K562 (cell line): Measurements from ENCODE around the gene TUBB1. TPM values are rescaled to one million over a fixed set of nuclear protein-coding genes. Genes with fewer than 3 reads are reported as not detected.

ENCODE experiments used
- ATAC-seq: fragments of 200-7000 bp; cut with Tn5 transposase; 3 replicates; pipeline ENCODE4 v1.9.1; 2020; ENCODE audit warnings: moderate library complexity
- BruUV-seq: library from RNA; stranded (reverse); fragments of 400-500 nt; replicated peaks from 2 replicates; lab custom pipeline; 2021; lab: Mats Ljungman, UMichigan
- CTCF ChIA-PET: fragments of 300-600 bp; formaldehyde crosslinking; extraction: SDS; loops from one replicate; lab custom pipeline; 2021; ENCODE audit warnings: low intra/inter-chr PET ratio; lab: Yijun Ruan, JAX
- POLR2A ChIA-PET: fragments of 300-600, 350-650 bp; sonication (Branson Sonifier 250); formaldehyde crosslinking; extraction: SDS; loops from one replicate; lab custom pipeline; 2021; ENCODE audit warnings: antibody characterized with exemption, inconsistent platforms; lab: Yijun Ruan, JAX
- DNase-seq, 4 experiments: peaks; one replicate each; pipeline versions ENCODE4 v3.0.0 to v3.0.0-alpha.2; 2011 to 2018; ENCODE audit warnings: low spot score in 3 of 4, mixed read lengths in 3 of 4; ENCODE audit errors: extremely low read depth in 1 of 4
- FAIRE-seq: peaks from 2 replicates; lab custom pipeline; 2011; peaks lifted over from hg19 to GRCh38; lab: Jason Lieb, UNC
- H2AFZ ChIP-seq: 2 replicates; pipeline ENCODE4 v1.6.0; 2011; ENCODE audit warnings: low read depth, low read length, control low read depth, inconsistent platforms
- H3K27ac ChIP-seq: fragments of 200-600 bp; 3 replicates; pipeline ENCODE4 v1.8.0; 2011; ENCODE audit warnings: low read depth, mild to moderate bottlenecking, control low read depth, inconsistent platforms, low read length, moderate library complexity, mixed read lengths; ENCODE audit errors: extremely low read depth
- H3K27me3 ChIP-seq, 2 experiments: fragments of 300-600 bp in 1 of 2; 2 replicates in 1 of 2; 3 replicates in 1 of 2; pipeline versions ENCODE4 v1.6.0 to v1.8.0; 2011; ENCODE audit warnings: inconsistent platforms in 2 of 2, low read length in 2 of 2, mild to moderate bottlenecking in 1 of 2, mixed read lengths in 1 of 2, moderate library complexity in 1 of 2; ENCODE audit not compliant: control insufficient read depth in 2 of 2, insufficient read depth in 2 of 2
- H3K36me3 ChIP-seq: fragments of 300-600 bp; 3 replicates; pipeline ENCODE4 v1.8.0; 2011; ENCODE audit warnings: mild to moderate bottlenecking, low read length, inconsistent platforms; ENCODE audit not compliant: control insufficient read depth, insufficient read depth
- H3K4me1 ChIP-seq, 2 experiments: fragments of 200-600 bp in 1 of 2; replicated peaks in 1 of 2; 2 replicates in 1 of 2; 3 replicates in 1 of 2; pipeline versions ENCODE4 v1.5.1 to v1.8.0; 2011; ENCODE audit warnings: inconsistent platforms in 2 of 2, low read length in 2 of 2, mild to moderate bottlenecking in 1 of 2, mixed read lengths in 1 of 2, moderate library complexity in 1 of 2; ENCODE audit not compliant: control insufficient read depth in 2 of 2, insufficient read depth in 2 of 2
- H3K4me2 ChIP-seq: 2 replicates; pipeline ENCODE4 v1.6.1; 2011; ENCODE audit warnings: low read length, control low read depth, inconsistent platforms, mixed read lengths; ENCODE audit not compliant: insufficient read depth
- H3K4me3 ChIP-seq: fragments of 200-600 bp; sonication (generic), shearing (Covaris generic); 2 replicates; pipeline ENCODE4 v1.5.1; 2016; ENCODE audit warnings: control low read depth, inconsistent platforms
- H3K79me2 ChIP-seq: fragments of 200-600 bp; 3 replicates; pipeline ENCODE4 v1.8.0; 2011; ENCODE audit warnings: low read length, inconsistent platforms; ENCODE audit not compliant: control insufficient read depth, insufficient read depth
- H3K9ac ChIP-seq, 2 experiments: 2 replicates each; pipeline versions ENCODE4 v1.6.0 to v1.6.1; 2011; ENCODE audit warnings: low read depth in 2 of 2, low read length in 2 of 2, control low read depth in 1 of 2, inconsistent platforms in 1 of 2, mild to moderate bottlenecking in 1 of 2, mixed read lengths in 1 of 2; ENCODE audit not compliant: insufficient read depth in 1 of 2
- H3K9me1 ChIP-seq: one replicate; pipeline ENCODE4 v1.6.0; 2011; ENCODE audit warnings: inconsistent platforms, mild to moderate bottlenecking, low read length, moderate library complexity; ENCODE audit not compliant: control insufficient read depth, insufficient read depth
- H3K9me3 ChIP-seq: replicated peaks from 2 replicates; pipeline ENCODE4 v1.5.1; 2011; ENCODE audit warnings: low read depth, low read length, inconsistent platforms; ENCODE audit not compliant: control insufficient read depth, insufficient read depth
- H4K20me1 ChIP-seq: replicated peaks from 2 replicates; pipeline ENCODE4 v1.6.1; 2011; ENCODE audit warnings: low read length, inconsistent platforms, mixed read lengths; ENCODE audit not compliant: control insufficient read depth, insufficient read depth
- FOXP1 ChIP-seq: sonication (generic); formaldehyde crosslinking; IDR thresholded peaks from 2 replicates; pipeline ENCODE4 v1.8.0; 2022; ENCODE audit warnings: mild to moderate bottlenecking, missing genetic modification reagents
- MTA1 ChIP-seq: fragments of 450-650 bp; IDR thresholded peaks from 2 replicates; pipeline ENCODE4 v1.6.1; 2017; ENCODE audit warnings: borderline replicate concordance
- PTBP1 ChIP-seq: fragments of 200-400 bp; formaldehyde crosslinking; IDR thresholded peaks from 2 replicates; pipeline ENCODE4 v1.6.1; 2017; ENCODE audit warnings: low read depth, low read length
- PURB ChIP-seq: sonication (generic); formaldehyde crosslinking; IDR thresholded peaks from 2 replicates; pipeline ENCODE4 v1.9.0; 2021; ENCODE audit warnings: low read depth, mild to moderate bottlenecking, missing genetic modification reagents
- SIRT6 ChIP-seq: IDR thresholded peaks from one replicate; pipeline ENCODE4 v1.6.1; 2012; ENCODE audit warnings: low read depth, mild to moderate bottlenecking, control low read depth, inconsistent platforms, low read length, moderate library complexity
- SMAD4 ChIP-seq: fragments of 250-450 bp; sonication (Bioruptor Pico); conservative IDR thresholded peaks from 2 replicates; pipeline ENCODE4 v1.8.0; 2021; ENCODE audit warnings: inconsistent platforms, mild to moderate bottlenecking, moderate library complexity
- WGBS: fragments of 100-300 bp; shearing (Covaris generic); methylation state at CpG from one replicate; pipeline ENCODE4 v1.1.6; 2016; ENCODE audit warnings: low coverage, mixed read lengths; ENCODE audit not compliant: insufficient coverage; ENCODE audit errors: missing lambda C conversion rate; 5-methylcytosine and 5-hydroxymethylcytosine counted together
- in situ Hi-C: fragments of 300-500 bp; cut with MboI; formaldehyde crosslinking; loops from 4 replicates; pipeline ENCODE4 v1.15.0; 2018; ENCODE audit warnings: inconsistent platforms, mixed read lengths
- intact Hi-C: fragments of 100-400 bp; cut with micrococcal nuclease; formaldehyde crosslinking; loops from 2 replicates; pipeline ENCODE4 v1.14.2; 2022
- polyA plus RNA-seq, 8 experiments: library from polyadenylated mRNA; depleted of rRNA in 4 of 8; stranded (reverse) in 5 of 8; unstranded in 3 of 8; fragments of >200 nt; fragmentation: Nextera tagmentation in 2 of 8; fragmentation: Illumina TruSeq in 1 of 8; extraction: Ambion mirVana in 2 of 8; extraction: Trizol in 1 of 8; gene quantifications; 2 replicates each; pipeline versions ENCODE4 v1.2.1 to v1.2.3, GENCODE V29; 2011 to 2014; ENCODE audit warnings: inconsistent platforms in 1 of 8, missing spikeins in 1 of 8
- total RNA-seq, 7 experiments: library from RNA; depleted of rRNA in 6 of 7; stranded (reverse); fragments of >200 nt in 6 of 7; fragmentation: Illumina TruSeq in 2 of 7; extraction: Trizol in 2 of 7; gene quantifications; 2 replicates each; pipeline versions ENCODE4 v1.2.1 to v1.2.3, GENCODE V29; 2011 to 2021; ENCODE audit warnings: low replicate concordance in 1 of 7
- TF ChIP-seq, protein P1 (sequence below): fragments of 450-650 bp; IDR thresholded peaks from 2 replicates; pipeline ENCODE4 v1.6.1; 2016; ENCODE audit warnings: antibody characterized with exemption
- TF ChIP-seq, protein P2 (sequence below): IDR thresholded peaks from 2 replicates; pipeline ENCODE4 v1.6.1; 2014; ENCODE audit warnings: antibody characterized with exemption
- TF ChIP-seq, protein P3 (sequence below), 3 experiments: IDR thresholded peaks in 2 of 3; conservative IDR thresholded peaks in 1 of 3; 2 replicates each; pipeline ENCODE4 v1.5.1; 2011 to 2012; ENCODE audit warnings: low read length in 3 of 3, mild to moderate bottlenecking in 3 of 3, control low read depth in 2 of 3, improper control_type of control experiment in 1 of 3, inconsistent platforms in 1 of 3, low read depth in 1 of 3, mixed read lengths in 1 of 3, moderate library complexity in 1 of 3; ENCODE audit not compliant: insufficient read depth in 2 of 3
- TF ChIP-seq, protein P4 (sequence below): fragments of 450-650 bp; formaldehyde crosslinking; IDR thresholded peaks from 2 replicates; pipeline ENCODE4 v1.4.0; 2022; ENCODE audit warnings: mild to moderate bottlenecking, moderate library complexity
- TF ChIP-seq, protein P5 (sequence below): fragments of 450-650 bp; IDR thresholded peaks from one replicate; pipeline ENCODE4 v1.6.1; 2018; ENCODE audit warnings: mild to moderate bottlenecking, moderate library complexity; ENCODE audit not compliant: partially characterized antibody

TUBB1 gene
- total and polyA plus RNA-seq, 9 of the 15 experiments (the other 6 are each of a cell fraction or from before 2014, with no cell fraction given) = 1.5 to 3.9 (median 2.4) TPM

DNA sequence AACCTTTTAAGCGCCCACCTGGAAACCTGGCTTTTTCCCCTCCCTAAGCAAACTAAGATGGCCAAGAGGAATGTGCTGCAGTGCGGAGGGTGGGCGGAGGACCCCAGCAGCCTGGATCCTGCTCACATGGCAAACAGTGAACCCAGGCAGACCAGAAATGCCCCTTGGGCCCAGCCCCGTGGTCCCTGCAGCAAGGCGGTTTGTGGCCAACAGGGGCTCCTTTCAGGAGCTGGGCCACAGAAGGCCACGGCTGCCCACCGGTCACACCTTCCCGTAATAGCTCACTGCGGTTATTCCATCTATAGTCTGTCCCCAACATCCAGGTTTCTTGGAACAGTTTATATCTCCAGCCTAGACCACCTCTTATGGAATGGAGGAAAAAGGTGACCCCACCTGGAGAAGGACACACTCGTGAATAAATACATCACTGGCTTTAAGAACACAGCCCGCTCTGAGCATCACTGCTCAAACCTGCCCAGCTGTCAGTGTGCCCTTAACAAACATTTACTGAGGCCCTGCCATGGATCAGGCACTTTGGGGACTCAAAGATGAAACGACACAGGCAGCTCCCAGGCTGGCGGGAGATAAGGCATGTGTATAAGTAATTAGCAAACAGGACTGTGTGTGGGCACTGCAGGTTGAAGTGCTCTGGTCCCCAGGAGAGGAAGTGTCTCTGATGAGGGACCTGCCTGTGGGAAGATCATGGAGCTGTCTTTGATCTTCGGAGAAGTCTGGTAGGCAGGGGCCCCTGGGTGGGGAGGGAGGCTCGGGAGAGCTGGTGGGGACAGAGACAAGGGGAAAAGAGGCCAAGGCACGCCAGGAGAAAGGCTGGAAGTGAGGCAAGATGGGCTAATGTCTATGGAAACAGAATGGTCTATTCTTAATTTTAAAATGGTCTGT is 3.2 kb upstream of the TUBB1 start:
- no TSS peak for BruUV-seq
- ChIA-PET CTCF (no interaction called here), POLR2A (interaction anchor here (0.8 to 1.2 kb wide), 2 partner anchors 14 to 15 kb away, joined by 3 read pairs; no protein-coding TSS in a partner anchor)
- peak overlapping the region; percentile 46; the same call in 1 of the 2 replicates for H2AFZ ChIP-seq
- in situ Hi-C loops (no loop called here), intact Hi-C loops (no loop called here)
- H3K9me1 ChIP-seq = no peaks in the 10 kb centered on the region
- peaks cover 6% of the 10 kb centered on the region; the same call in 1 of the 3 replicates for H3K36me3 ChIP-seq
- ATAC-seq (no peak), DNase-seq (no peak), FAIRE-seq (no peak)
- H3K9me3 ChIP-seq = no peaks in the 10 kb centered on the region
- peak overlapping the region; percentile 4; the same call in 2 of the 3 replicates for H3K27ac ChIP-seq
- H3K4me1 ChIP-seq = peaks cover 77 to 82% of the 10 kb centered on the region in 2 experiments
- no peaks in the 10 kb centered on the region for H3K27me3 ChIP-seq
- no peak overlapping the region for H3K4me2 ChIP-seq
- no peaks in the 10 kb centered on the region for H4K20me1 ChIP-seq
- WGBS = 79% methylated on average over 13 of the region's 16 CpGs
- H3K4me3 ChIP-seq = no peak overlapping the region
- peaks cover 22% of the 10 kb centered on the region for H3K79me2 ChIP-seq
- H3K9ac ChIP-seq = peak overlapping the region in 1 of 2 experiments; percentile 74; a peak in 2 of 4 replicates
- TF ChIP-seq PTBP1 (no peak), MTA1 (no peak), SMAD4 (CRISPR knock-in tag) (0 out of 2 replicates have a peak, but pooled peaks have one; percentile 18), FOXP1 (CRISPR knock-in tag) (no peak), PURB (CRISPR knock-in tag) (no peak), SIRT6 (no peak)
- TF ChIP-seq, protein P1, sequence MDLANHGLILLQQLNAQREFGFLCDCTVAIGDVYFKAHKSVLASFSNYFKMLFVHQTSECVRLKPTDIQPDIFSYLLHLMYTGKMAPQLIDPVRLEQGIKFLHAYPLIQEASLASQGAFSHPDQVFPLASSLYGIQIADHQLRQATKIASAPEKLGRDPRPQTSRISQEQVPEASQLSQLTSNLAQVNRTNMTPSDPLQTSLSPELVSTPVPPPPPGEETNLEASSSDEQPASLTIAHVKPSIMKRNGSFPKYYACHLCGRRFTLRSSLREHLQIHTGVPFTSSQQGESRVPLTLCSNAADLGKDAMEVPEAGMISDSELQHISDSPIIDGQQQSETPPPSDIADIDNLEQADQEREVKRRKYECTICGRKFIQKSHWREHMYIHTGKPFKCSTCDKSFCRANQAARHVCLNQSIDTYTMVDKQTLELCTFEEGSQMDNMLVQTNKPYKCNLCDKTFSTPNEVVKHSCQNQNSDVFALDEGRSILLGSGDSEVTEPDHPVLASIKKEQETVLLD = no peak
- TF ChIP-seq, protein P2, sequence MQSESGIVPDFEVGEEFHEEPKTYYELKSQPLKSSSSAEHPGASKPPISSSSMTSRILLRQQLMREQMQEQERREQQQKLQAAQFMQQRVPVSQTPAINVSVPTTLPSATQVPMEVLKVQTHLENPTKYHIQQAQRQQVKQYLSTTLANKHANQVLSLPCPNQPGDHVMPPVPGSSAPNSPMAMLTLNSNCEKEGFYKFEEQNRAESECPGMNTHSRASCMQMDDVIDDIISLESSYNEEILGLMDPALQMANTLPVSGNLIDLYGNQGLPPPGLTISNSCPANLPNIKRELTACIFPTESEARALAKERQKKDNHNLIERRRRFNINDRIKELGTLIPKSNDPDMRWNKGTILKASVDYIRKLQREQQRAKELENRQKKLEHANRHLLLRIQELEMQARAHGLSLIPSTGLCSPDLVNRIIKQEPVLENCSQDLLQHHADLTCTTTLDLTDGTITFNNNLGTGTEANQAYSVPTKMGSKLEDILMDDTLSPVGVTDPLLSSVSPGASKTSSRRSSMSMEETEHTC = no peak
- TF ChIP-seq, protein P3, sequence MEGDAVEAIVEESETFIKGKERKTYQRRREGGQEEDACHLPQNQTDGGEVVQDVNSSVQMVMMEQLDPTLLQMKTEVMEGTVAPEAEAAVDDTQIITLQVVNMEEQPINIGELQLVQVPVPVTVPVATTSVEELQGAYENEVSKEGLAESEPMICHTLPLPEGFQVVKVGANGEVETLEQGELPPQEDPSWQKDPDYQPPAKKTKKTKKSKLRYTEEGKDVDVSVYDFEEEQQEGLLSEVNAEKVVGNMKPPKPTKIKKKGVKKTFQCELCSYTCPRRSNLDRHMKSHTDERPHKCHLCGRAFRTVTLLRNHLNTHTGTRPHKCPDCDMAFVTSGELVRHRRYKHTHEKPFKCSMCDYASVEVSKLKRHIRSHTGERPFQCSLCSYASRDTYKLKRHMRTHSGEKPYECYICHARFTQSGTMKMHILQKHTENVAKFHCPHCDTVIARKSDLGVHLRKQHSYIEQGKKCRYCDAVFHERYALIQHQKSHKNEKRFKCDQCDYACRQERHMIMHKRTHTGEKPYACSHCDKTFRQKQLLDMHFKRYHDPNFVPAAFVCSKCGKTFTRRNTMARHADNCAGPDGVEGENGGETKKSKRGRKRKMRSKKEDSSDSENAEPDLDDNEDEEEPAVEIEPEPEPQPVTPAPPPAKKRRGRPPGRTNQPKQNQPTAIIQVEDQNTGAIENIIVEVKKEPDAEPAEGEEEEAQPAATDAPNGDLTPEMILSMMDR (IDR thresholded peaks at IDR 0.05 in 2 of 3, conservative IDR thresholded peaks at IDR 0.05 in 1 of 3; ENCODE audit: insufficient read depth in 2 of 3, low read depth in 1 of 3, low read length in 3 of 3) = no peak
- TF ChIP-seq, protein P4, sequence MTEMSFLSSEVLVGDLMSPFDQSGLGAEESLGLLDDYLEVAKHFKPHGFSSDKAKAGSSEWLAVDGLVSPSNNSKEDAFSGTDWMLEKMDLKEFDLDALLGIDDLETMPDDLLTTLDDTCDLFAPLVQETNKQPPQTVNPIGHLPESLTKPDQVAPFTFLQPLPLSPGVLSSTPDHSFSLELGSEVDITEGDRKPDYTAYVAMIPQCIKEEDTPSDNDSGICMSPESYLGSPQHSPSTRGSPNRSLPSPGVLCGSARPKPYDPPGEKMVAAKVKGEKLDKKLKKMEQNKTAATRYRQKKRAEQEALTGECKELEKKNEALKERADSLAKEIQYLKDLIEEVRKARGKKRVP = no peak
- TF ChIP-seq, protein P5, sequence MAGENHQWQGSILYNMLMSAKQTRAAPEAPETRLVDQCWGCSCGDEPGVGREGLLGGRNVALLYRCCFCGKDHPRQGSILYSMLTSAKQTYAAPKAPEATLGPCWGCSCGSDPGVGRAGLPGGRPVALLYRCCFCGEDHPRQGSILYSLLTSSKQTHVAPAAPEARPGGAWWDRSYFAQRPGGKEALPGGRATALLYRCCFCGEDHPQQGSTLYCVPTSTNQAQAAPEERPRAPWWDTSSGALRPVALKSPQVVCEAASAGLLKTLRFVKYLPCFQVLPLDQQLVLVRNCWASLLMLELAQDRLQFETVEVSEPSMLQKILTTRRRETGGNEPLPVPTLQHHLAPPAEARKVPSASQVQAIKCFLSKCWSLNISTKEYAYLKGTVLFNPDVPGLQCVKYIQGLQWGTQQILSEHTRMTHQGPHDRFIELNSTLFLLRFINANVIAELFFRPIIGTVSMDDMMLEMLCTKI = no peak
